GM10266 (cell line): Measurements from ENCODE around the gene BBS12.

ENCODE experiments used
- DNase-seq: peaks from one replicate; pipeline ENCODE4 v3.0.0; 2012; ENCODE audit errors: extremely low spot score
- TF ChIP-seq, protein P1 (sequence below): IDR thresholded peaks from 2 replicates; pipeline ENCODE4 v1.5.1; 2012; ENCODE audit warnings: mild to moderate bottlenecking, low read depth; ENCODE audit not compliant: control insufficient read depth, insufficient read depth; ENCODE audit errors: missing control alignments

BBS12 gene

DNA sequence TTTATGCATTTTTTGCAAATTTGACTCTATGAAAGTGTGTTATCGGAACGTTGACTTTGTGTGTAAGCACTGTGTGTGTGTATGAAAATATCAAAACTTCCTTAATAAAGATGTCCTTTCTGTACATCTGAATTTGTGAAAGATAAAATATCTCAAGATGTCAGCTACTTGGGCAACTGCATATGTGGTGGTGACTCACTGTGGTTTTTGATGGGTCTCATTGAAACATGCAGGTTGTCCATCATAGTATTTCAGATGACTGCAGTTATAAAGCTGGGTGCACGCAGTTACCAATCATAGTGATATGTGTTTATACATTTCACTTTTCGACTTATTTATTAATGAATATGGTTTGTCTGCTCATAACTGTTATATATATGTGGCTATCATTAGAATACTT, 19.7 kb upstream of the BBS12 start:
- no peak for DNase-seq
- TF ChIP-seq, protein P1, sequence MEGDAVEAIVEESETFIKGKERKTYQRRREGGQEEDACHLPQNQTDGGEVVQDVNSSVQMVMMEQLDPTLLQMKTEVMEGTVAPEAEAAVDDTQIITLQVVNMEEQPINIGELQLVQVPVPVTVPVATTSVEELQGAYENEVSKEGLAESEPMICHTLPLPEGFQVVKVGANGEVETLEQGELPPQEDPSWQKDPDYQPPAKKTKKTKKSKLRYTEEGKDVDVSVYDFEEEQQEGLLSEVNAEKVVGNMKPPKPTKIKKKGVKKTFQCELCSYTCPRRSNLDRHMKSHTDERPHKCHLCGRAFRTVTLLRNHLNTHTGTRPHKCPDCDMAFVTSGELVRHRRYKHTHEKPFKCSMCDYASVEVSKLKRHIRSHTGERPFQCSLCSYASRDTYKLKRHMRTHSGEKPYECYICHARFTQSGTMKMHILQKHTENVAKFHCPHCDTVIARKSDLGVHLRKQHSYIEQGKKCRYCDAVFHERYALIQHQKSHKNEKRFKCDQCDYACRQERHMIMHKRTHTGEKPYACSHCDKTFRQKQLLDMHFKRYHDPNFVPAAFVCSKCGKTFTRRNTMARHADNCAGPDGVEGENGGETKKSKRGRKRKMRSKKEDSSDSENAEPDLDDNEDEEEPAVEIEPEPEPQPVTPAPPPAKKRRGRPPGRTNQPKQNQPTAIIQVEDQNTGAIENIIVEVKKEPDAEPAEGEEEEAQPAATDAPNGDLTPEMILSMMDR: no peak

- no peak for DNase-seq
- TF ChIP-seq, protein P1: no peak
These were observed 17.3 kb upstream of the BBS12 start for GRCh38 chr4:122715221-122715620.

DNA sequence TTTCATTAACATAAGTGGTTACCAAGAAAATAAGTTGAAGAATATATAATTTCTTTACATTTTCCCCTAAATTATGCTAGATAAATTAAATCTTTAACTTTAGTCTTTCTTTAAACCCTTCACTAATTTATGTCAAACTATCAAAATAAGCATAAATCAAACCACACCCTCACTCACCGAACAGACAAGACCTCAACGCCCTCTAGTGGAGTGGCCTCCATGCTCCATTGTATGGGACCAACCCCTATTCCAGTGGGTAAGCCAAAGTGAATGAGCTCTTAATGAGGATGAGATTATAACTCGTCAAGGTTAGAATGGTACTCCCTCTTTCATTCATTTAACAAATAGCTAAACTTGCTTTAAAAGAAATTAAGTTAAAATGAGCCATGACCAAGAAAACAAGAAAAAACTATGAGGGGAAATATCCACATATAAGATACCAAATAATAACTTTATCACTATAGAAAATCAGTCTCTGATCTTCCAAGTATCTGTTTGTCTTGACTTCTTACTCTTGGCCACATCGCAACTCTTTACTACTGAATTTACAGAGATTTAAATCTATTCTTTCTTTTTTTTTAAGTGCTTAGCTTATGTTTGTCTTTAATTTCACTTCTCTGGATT, 15.6 kb upstream of the BBS12 start:
- DNase-seq: peak; percentile 58
- TF ChIP-seq, protein P1: peak; percentile 88

DNA sequence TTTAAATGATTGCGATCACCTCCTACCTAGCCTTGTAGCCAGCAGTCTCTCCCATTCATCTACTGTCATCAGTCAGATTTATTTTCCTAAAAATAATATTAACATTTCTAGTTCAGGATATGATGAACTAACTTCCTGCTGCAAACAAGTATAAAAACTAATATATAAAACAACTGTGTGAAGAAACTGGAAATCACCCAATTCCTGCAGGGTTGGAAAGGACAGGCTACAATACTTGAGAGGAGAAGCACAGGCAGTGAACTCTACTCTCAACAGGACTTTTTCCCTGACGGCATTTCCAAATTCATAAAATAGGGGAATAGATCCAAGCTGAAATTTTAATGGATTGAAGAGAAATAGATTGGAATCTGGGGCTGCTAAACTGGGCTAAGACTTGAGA, 14.2 kb upstream of the BBS12 start:
- DNase-seq: no peak
- TF ChIP-seq, protein P1: no peak

DNA sequence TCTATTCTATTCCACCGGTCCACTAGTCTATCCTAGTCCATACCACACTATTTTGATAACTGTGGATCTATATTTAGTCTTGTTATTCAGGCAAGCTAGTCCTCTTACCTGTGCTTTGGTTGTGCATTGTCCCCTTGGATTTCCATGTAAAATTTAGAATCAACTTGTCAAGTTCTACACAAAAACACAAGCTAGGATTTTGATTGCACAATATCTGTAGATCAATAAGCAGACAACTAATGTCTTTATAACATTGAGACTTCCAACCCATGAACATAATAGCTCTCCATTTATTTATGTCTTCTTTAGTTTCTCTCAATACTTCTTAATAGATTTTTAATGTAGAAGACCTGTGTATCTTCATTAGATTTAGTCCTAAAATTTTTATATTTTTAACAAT, 10.2 kb upstream of the BBS12 start:
- TF ChIP-seq, protein P1: no peak
- DNase-seq: no peak

- DNase-seq: no peak
These were observed 3.6 kb upstream of the BBS12 start for GRCh38 chr4:122728856-122729255.

DNA sequence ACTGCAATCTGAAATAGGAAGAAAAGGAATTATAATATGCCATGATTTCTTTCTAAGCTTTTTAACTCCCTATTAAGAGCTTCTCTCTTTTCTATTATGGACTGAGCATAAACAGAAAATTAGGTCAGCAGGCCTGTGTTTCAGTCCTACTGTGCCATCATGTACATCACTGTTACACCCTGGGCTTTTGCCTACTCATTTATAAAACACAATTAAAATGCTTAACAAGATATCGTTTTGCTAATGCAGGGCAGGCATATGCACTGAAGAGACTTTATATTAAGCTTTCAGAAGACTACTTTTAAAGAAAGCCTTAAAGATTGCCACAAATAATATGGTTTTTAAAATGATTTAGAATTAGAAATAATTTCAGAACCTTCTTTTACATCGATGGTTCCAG, 828 bp upstream of the BBS12 start:
- TF ChIP-seq, protein P1: no peak
- DNase-seq: no peak

More at GRCh38 chr4:122728856-122729255, 3.6 kb upstream of the BBS12 start:
- TF ChIP-seq, protein P1: no peak
